Uterus (tissue), 2 donors: Measurements from ENCODE around the gene APPBP2.

Experiments used
- POLR2A ChIP-seq, 2 donors: fragments of 450-650 bp; IDR thresholded peaks; one replicate each; pipeline ENCODE4 v1.6.1; 2016; ENCODE audit warnings: antibody characterized with exemption in 2 of 2, mild to moderate bottlenecking in 1 of 2, moderate library complexity in 1 of 2
- TF ChIP-seq, protein P1 (sequence below), 4 experiments: fragments of 200-600 bp in 2 of 4; fragments of 450-650 bp in 2 of 4; sonication (generic) in 2 of 4; IDR thresholded peaks; one replicate each; pipeline ENCODE4 v1.5.1; 2016 to 2019; ENCODE audit warnings: antibody characterized with exemption in 4 of 4, mild to moderate bottlenecking in 2 of 4, moderate library complexity in 1 of 4

DNA sequence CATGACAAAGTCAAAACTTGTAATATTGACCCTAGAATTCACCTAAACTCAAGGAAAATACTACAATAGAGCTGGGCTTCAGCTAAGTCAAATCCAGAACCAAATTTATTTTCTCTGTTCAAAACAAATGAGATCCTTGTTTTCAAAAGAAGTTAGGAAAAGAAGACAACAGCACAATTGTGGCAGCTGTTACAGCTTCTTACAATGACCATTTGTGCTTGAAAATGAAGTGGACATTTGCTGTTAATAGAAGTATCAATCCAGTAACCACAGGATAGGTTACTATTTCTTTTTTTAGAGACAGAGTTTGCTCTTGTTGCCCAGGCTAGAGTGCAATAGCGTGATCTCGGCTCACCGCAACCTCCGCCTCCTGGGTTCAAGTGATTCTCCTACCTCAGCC is 44.4 kb downstream of the APPBP2 start:
- TF ChIP-seq, protein P1, sequence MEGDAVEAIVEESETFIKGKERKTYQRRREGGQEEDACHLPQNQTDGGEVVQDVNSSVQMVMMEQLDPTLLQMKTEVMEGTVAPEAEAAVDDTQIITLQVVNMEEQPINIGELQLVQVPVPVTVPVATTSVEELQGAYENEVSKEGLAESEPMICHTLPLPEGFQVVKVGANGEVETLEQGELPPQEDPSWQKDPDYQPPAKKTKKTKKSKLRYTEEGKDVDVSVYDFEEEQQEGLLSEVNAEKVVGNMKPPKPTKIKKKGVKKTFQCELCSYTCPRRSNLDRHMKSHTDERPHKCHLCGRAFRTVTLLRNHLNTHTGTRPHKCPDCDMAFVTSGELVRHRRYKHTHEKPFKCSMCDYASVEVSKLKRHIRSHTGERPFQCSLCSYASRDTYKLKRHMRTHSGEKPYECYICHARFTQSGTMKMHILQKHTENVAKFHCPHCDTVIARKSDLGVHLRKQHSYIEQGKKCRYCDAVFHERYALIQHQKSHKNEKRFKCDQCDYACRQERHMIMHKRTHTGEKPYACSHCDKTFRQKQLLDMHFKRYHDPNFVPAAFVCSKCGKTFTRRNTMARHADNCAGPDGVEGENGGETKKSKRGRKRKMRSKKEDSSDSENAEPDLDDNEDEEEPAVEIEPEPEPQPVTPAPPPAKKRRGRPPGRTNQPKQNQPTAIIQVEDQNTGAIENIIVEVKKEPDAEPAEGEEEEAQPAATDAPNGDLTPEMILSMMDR (IDR thresholded peaks at IDR 0.05), result no peak
- no peak for TF ChIP-seq POLR2A (IDR thresholded peaks at IDR 0.05)
